ENCODE results near the gene SLC17A9.

Gene SLC17A9

GRCh38 chr20:62962221-62962879 lies 9.8 kb downstream of the SLC17A9 start:
- no peak overlapping the region for H3K27ac ChIP-seq
- no peak for DNase-seq
- H3K4me3 ChIP-seq (ENCODE audit: low read depth, low read length) = no peak overlapping the region
- no peak for TF ChIP-seq CTCF (IDR thresholded peaks at IDR 0.05; ENCODE audit: low read depth, low read length, missing control alignments)
- H3K27me3 ChIP-seq (replicated peaks) = no peaks in the 10 kb centered on the region
- in situ Hi-C loops (cut with HindIII; ENCODE audit: low pct_ligation_motif_present, low sequenced_read_pairs) = no loop called here
- peaks cover 12% of the 10 kb centered on the region for H3K36me3 ChIP-seq (replicated peaks)

GRCh38 chr20:62962891-62963613 lies 10.5 kb downstream of the SLC17A9 start:
- in situ Hi-C loops (cut with HindIII; ENCODE audit: low pct_ligation_motif_present, low sequenced_read_pairs) = no loop called here
- no peak for TF ChIP-seq CTCF (IDR thresholded peaks at IDR 0.05; ENCODE audit: low read depth, low read length, missing control alignments)
- Histone ChIP-seq H3K27ac (no peak overlapping the region), H3K27me3 (replicated peaks) (no peaks in the 10 kb centered on the region), H3K4me3 (ENCODE audit: low read depth, low read length) (no peak overlapping the region), H3K36me3 (replicated peaks) (peaks cover 9% of the 10 kb centered on the region)
- no peak for DNase-seq

DNA sequence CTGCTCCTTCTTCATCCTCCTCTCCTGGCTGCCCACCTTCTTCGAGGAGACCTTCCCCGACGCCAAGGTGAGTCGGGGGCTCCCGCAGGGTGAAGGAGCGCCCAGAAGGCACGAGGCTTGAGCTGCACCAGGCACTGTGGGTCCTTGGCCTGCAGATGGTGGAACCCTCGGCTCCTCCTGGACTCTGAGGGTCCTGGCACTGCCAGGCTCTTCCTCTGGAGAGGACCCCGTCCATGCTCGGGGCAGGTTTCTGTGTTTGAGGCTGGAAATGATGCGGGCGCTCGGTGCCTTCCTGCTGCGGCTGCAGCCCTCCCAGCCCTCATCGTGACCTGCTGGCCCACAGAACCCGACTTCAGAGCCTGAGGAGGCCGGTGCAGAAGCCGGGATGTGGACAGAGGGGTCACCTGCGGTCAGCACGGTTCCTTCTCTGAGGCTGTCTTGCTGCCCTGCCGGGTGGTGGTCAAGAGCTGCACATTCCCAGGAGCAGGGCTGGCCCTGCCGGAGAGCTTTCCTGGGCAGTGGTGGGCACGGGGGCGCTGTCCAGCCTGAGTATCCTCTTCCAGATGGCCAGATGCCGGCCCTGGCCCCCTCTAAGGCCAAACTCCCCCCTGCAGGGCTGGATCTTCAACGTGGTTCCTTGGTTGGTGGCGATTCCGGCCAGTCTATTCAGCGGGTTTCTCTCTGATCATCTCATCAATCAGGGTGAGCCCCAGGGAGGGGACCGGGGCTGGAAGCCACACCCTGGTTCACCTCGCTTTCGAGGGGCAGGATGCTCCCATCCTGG lies 11.3 kb downstream of the SLC17A9 start:
- DNase-seq = no peak
- H3K36me3 ChIP-seq (replicated peaks) = peaks cover 8% of the 10 kb centered on the region
- H3K4me3 ChIP-seq (ENCODE audit: low read depth, low read length) = no peak overlapping the region
- in situ Hi-C loops (cut with HindIII; ENCODE audit: low pct_ligation_motif_present, low sequenced_read_pairs) = no loop called here
- TF ChIP-seq CTCF (IDR thresholded peaks at IDR 0.05; ENCODE audit: low read depth, low read length, missing control alignments) = no peak
- no peak overlapping the region for H3K27ac ChIP-seq
- no peaks in the 10 kb centered on the region for H3K27me3 ChIP-seq (replicated peaks)

DNA sequence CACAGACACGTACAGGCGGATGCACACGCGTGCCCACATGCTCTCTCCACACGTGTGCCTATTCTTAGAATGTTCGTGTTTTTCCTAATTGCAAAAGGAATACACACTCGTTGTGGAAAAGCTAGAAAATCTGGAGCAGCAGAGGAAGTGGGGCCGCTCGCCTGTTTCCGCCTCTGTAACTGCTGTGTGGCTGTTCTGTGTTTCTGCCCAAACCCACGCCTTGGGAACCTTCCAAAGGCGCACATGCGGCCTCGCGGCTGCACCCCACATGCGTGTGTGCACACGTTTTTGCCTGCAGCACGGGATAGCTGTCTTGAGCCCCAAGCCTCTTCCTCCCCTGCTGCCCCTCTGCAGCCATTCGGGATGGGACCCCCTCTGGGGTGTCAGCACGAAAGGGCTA lies 12.2 kb downstream of the SLC17A9 start:
- no peak for DNase-seq
- TF ChIP-seq CTCF (IDR thresholded peaks at IDR 0.05; ENCODE audit: low read depth, low read length, missing control alignments) = no peak
- Histone ChIP-seq H3K27me3 (replicated peaks) (no peaks in the 10 kb centered on the region), H3K36me3 (replicated peaks) (peaks cover 8% of the 10 kb centered on the region), H3K27ac (no peak overlapping the region), H3K4me3 (ENCODE audit: low read depth, low read length) (no peak overlapping the region)
- in situ Hi-C loops (cut with HindIII; ENCODE audit: low pct_ligation_motif_present, low sequenced_read_pairs) = no loop called here

- DNase-seq = no peak
- no peak overlapping the region for H3K4me3 ChIP-seq (ENCODE audit: low read depth, low read length)
- no peaks in the 10 kb centered on the region for H3K27me3 ChIP-seq (replicated peaks)
- peaks cover 8% of the 10 kb centered on the region for H3K36me3 ChIP-seq (replicated peaks)
- no peak overlapping the region for H3K27ac ChIP-seq
- TF ChIP-seq CTCF (IDR thresholded peaks at IDR 0.05; ENCODE audit: low read depth, low read length, missing control alignments) = no peak
- in situ Hi-C loops (cut with HindIII; ENCODE audit: low pct_ligation_motif_present, low sequenced_read_pairs) = no loop called here
These were observed 12.9 kb downstream of the SLC17A9 start for GRCh38 chr20:62965363-62965771.
